Measurements from ENCODE around the gene STK31. TPM values are rescaled to one million over a fixed set of nuclear protein-coding genes. Genes with fewer than 3 reads are reported as not detected.
"Not testable (repeated sequence)": the region's sequence is repeated elsewhere in the genome, so short reads cannot be mapped to it uniquely, and the experiment has no call there.

Gene STK31
- total RNA-seq, 2 donors from 2014 or later = 0.26 to 0.80 TPM

DNA sequence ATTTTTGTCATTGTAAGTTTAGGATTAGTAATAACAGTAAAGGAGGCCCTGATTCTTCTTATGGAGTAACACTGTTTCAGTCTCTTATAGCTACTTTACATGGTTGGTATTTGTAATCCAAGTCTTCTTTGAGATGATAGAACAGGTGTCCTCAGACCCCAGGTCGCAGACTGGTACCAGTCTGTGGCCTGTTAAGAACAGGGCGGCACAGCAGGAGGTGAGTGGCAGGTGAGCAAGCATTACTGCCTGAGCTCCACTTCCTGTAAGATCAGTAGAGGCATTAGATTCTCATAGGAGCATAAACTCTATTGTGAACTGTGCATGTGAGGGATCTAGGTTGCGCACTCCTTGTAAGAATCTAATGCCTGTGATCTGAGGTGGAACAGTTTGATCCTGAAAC, 77.3 kb downstream of the STK31 start:
- DNase-seq (no peak), ATAC-seq (no peak)
- no peaks in the 10 kb centered on the region for H3K27me3 Mint-ChIP-seq
- H3K36me3 Mint-ChIP-seq (ENCODE audit: low read depth) = no peaks in the 10 kb centered on the region
- no peak overlapping the region for H3K27ac Mint-ChIP-seq
- H3K4me1 Mint-ChIP-seq = no peaks in the 10 kb centered on the region
- H3K9me3 ChIP-seq (ENCODE audit: control insufficient read depth, low read length, poor library complexity, severe bottlenecking) = no peaks in the 10 kb centered on the region
- H3K4me3 Mint-ChIP-seq = no peak overlapping the region

DNA sequence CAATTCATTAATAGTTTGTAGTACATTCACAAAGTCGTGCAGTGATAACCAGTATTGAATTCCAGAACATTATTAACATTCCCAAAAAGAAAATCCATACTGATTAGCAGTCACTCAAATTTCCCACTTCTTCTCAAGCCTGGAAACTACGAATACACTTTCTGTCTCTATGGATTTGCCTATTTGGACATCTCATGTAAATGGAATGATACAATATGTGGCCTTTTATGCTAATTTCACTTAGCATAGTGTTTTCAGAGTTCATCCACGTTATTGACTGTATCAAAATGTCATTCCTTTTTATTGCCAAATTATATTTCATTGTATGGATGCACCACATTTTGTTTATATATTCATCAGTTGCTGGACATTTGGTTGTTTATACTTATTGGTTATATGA, 78.8 kb downstream of the STK31 start:
- ATAC-seq (no peak), DNase-seq (no peak)
- H3K4me3 Mint-ChIP-seq = no peak overlapping the region
- no peaks in the 10 kb centered on the region for H3K9me3 ChIP-seq (ENCODE audit: control insufficient read depth, low read length, poor library complexity, severe bottlenecking)
- H3K27ac Mint-ChIP-seq = no peak overlapping the region
- no peaks in the 10 kb centered on the region for H3K4me1 Mint-ChIP-seq
- H3K27me3 Mint-ChIP-seq = no peaks in the 10 kb centered on the region
- no peaks in the 10 kb centered on the region for H3K36me3 Mint-ChIP-seq (ENCODE audit: low read depth)

DNA sequence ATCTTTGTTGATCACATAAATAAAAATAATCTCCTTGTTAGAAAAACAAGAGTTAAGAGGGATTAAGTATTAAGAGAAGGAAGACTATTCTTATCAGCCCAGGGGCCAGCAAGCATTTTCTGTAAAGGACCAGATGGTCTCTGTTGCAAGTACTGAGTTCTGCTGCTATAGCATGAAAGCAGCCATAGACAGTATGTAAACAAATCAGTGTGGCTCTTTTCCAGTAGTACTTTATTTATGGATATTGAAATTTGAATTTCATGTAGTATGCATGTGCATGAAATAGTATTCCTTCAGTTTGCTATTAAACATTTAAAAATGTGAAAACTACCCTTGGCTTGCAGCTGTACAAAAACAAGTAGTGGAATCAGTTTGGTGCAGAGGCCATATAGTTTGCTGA, 81.7 kb downstream of the STK31 start:
- Mint-ChIP-seq H3K4me3 (no peak overlapping the region), H3K27me3 (no peaks in the 10 kb centered on the region)
- no peak for ATAC-seq

DNA sequence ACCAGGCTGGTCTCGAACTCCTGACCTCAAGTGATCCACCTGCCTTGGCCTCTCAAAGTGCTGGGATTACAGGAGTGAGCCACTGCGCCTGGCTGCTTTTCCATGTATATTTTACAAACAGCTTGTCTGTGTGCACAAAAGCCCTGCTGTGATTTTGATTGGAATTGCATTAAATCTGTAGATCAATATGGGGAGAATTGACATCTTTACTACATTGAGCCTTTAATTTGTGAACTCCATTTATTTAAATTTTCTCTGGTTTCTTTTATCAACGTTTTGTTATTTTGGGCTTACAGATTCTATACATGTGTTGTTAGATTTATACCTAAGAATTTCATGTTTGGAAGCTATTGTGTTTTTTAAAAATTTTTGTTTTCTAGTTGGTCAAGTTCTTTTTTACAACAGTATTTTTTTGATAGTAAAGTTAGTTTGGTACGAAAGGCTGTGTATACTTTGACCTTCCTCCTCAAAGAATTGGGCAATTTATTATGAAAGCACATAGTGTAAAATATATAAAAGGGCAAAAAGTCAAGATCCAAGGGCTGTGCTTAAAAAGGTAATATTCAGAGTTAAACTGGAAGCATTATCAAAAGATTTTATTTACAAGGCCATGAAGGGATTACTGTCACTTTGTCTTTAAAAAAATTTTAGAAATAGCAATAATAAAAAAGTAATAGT, 92.8 kb downstream of the STK31 start:
- no peaks in the 10 kb centered on the region for H3K27me3 Mint-ChIP-seq
- H3K9me3 ChIP-seq (ENCODE audit: control insufficient read depth, low read length, poor library complexity, severe bottlenecking) = no peaks in the 10 kb centered on the region
- H3K4me1 Mint-ChIP-seq = no peaks in the 10 kb centered on the region
- ATAC-seq (no peak), DNase-seq (no peak)
- H3K36me3 Mint-ChIP-seq (ENCODE audit: low read depth) = no peaks in the 10 kb centered on the region
- no peak overlapping the region for H3K27ac Mint-ChIP-seq
- no peak overlapping the region for H3K4me3 Mint-ChIP-seq

More for the DNA sequence above, 81.7 kb downstream of the STK31 start:
- no peak for DNase-seq
- no peaks in the 10 kb centered on the region for H3K9me3 ChIP-seq (ENCODE audit: control insufficient read depth, low read length, poor library complexity, severe bottlenecking)
- no peaks in the 10 kb centered on the region for H3K4me1 Mint-ChIP-seq
- no peak overlapping the region for H3K27ac Mint-ChIP-seq
- H3K36me3 Mint-ChIP-seq (ENCODE audit: low read depth) = no peaks in the 10 kb centered on the region

DNA sequence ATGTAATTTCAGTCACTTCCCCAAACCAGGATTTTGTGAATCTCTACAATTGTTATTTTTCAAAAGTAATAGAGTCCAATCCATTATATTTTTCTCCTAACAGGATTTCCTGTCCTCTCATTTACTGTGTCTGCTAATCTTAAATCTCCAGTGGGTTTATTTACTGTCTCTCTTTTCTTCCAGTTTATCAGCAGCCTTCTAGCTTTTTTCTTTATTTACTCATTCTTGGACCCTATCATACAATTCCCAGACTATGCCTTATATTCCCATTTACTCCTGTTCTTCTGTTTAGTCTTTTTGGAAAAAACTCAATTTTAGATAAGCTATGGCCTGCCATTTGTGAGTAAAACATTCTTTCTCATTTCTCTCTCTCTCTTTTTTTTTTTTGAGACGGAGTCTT, 94.7 kb downstream of the STK31 start:
- Mint-ChIP-seq H3K36me3 (ENCODE audit: low read depth) (no peaks in the 10 kb centered on the region), H3K27me3 (no peaks in the 10 kb centered on the region), H3K4me1 (no peaks in the 10 kb centered on the region), H3K4me3 (peak overlapping the region; percentile 2), H3K27ac (no peak overlapping the region)
- no peak for ATAC-seq
- no peaks in the 10 kb centered on the region for H3K9me3 ChIP-seq (ENCODE audit: control insufficient read depth, low read length, poor library complexity, severe bottlenecking)
- no peak for DNase-seq

DNA sequence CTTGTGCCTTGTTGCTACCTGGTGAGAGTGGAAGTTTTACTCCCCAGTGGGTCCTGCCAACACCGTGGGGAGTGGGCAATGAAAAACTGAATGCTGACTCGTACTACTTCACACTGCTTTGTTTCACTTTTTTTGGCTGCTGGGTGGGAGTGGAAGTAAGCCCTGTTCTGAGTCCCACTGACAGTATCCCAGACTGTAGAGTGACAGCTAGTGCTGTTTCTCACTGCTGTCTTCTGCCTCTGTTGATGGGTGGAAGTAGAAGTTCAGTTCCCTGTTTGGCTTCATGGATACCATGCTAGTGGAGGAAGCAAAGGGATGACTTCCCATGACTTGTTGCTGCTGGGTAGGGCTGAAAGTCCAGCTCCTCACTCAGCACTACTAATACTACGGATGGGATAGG, 98.4 kb downstream of the STK31 start:
- ATAC-seq (no peak), DNase-seq (no peak)
- no peaks in the 10 kb centered on the region for H3K27me3 Mint-ChIP-seq
- no peaks in the 10 kb centered on the region for H3K36me3 Mint-ChIP-seq (ENCODE audit: low read depth)
- H3K4me3 Mint-ChIP-seq = no peak overlapping the region
- H3K4me1 Mint-ChIP-seq = no peaks in the 10 kb centered on the region
- no peak overlapping the region for H3K27ac Mint-ChIP-seq
- H3K9me3 ChIP-seq (ENCODE audit: control insufficient read depth, low read length, poor library complexity, severe bottlenecking) = no peaks in the 10 kb centered on the region

DNA sequence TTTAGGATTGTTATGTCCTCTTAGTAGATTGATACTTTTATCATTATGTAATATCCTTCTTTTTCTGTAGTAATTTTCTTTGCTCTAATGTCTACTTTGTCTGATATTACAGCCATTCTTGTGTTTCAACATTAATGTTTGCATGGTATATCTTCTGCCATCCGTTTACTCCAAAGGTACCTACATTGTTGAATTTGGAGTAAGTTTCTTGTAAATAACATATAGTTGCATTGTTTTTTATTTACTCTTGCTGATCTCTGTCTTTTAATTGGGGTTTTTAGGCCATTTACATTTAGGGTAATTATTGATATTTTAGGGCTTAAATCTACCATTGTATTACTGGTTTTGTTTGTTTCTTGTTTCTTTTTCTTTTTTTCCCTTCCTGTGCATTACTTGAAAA, 100.1 kb downstream of the STK31 start:
- Mint-ChIP-seq H3K4me3 (no peak overlapping the region), H3K27ac (no peak overlapping the region), H3K36me3 (ENCODE audit: low read depth) (no peaks in the 10 kb centered on the region), H3K4me1 (no peaks in the 10 kb centered on the region), H3K27me3 (no peaks in the 10 kb centered on the region)
- no peaks in the 10 kb centered on the region for H3K9me3 ChIP-seq (ENCODE audit: control insufficient read depth, low read length, poor library complexity, severe bottlenecking)
- ATAC-seq (no peak), DNase-seq (no peak)

DNA sequence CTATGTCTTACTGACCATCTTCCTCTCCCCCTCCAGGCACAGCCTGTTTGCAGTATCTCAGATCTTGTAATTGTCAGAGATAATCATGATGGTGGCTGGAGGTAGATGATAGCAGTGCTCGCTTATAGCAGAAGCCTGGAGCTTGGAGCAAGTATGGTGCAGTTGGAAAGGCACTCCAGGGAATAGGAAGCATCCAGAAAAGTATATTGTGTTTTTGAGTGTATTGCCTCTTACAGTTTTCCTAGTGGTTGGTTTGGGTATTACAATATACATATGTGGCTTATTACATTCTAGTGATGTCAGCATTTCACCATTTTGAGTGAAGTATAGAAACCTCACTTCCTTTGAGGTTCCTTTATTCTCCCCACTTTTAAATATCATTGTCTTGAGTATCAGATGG, 101.5 kb downstream of the STK31 start:
- Mint-ChIP-seq H3K27ac (no peak overlapping the region), H3K27me3 (no peaks in the 10 kb centered on the region), H3K4me1 (no peaks in the 10 kb centered on the region), H3K36me3 (ENCODE audit: low read depth) (no peaks in the 10 kb centered on the region), H3K4me3 (no peak overlapping the region)
- no peak for ATAC-seq
- DNase-seq = no peak
- H3K9me3 ChIP-seq (ENCODE audit: control insufficient read depth, low read length, poor library complexity, severe bottlenecking) = no peaks in the 10 kb centered on the region

DNA sequence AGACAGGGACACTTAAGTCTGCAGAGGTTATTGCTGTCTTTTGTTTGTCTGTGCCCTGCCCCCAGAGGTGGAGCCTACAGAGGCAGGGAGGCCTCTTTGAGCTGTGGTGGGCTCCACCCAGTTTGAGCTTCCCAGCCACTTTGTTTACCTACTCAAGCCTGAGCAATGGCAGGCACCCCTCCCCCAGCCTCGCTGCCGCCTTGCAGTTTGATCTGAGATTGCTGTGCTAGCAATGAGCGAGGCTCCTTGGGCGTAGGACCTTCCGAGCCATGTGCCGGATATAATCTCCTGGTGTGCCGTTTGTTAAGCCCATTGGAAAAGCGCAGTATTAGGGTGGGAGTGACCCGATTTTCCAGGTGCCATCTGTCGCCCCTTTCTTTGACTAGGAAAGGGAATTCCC, 118.1 kb downstream of the STK31 start:
- H3K4me1 Mint-ChIP-seq = not testable (repeated sequence)

DNA sequence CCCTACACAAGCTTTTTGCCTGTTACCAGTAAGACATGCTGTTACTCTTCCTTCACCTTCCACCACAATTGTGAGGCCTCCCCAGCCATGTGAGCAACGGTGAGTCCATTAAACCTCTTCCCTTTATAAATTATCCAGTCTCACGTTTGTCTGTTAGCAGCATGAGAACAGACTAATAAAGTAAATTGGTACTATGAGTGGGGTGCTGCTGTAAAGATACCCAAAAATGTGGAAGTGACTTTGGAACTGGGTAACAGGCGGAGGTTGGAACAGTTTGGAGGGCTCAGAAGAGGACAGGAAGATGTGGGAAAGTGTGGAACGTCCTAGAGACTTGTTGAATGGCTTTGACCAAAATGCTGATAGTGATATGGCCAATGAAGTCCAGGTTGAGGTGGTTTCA, 122.7 kb downstream of the STK31 start:
- ATAC-seq = not testable (repeated sequence)

More for the DNA sequence above, 118.1 kb downstream of the STK31 start:
- not testable (repeated sequence) for H3K4me3 Mint-ChIP-seq; H3K9me3 ChIP-seq (ENCODE audit: control insufficient read depth, low read length, poor library complexity, severe bottlenecking); H3K27ac Mint-ChIP-seq; H3K36me3 Mint-ChIP-seq (ENCODE audit: low read depth); ATAC-seq; DNase-seq; H3K27me3 Mint-ChIP-seq

DNA sequence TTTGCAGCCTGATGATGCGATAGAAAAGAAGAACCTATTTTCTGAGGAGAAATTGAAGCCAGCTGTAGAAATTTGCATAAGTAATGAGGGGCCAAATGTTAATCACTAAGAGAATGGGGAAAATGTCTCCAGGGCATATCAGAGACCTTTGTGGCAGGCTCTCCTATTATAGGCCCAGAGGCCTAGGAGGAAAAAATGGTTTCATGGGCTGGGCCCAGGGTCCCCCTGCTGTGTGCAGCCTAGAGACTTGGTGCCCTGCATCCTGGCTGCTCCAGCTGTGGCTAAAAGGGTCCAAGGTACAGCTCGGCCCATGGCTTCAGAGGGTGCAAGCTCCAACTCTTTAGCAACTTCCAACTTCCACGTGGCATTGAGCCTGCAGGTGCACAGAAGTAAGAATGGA, 123.4 kb downstream of the STK31 start:
- DNase-seq (no peak), ATAC-seq (no peak)
- Mint-ChIP-seq H3K4me1 (no peaks in the 10 kb centered on the region), H3K27ac (no peak overlapping the region), H3K4me3 (no peak overlapping the region), H3K36me3 (ENCODE audit: low read depth) (peaks cover 3% of the 10 kb centered on the region), H3K27me3 (no peaks in the 10 kb centered on the region)
- H3K9me3 ChIP-seq (ENCODE audit: control insufficient read depth, low read length, poor library complexity, severe bottlenecking) = no peaks in the 10 kb centered on the region

More for the DNA sequence above, 122.7 kb downstream of the STK31 start:
- DNase-seq; H3K9me3 ChIP-seq (ENCODE audit: control insufficient read depth, low read length, poor library complexity, severe bottlenecking); H3K4me3 Mint-ChIP-seq; H3K27ac Mint-ChIP-seq; H3K4me1 Mint-ChIP-seq; H3K27me3 Mint-ChIP-seq; H3K36me3 Mint-ChIP-seq (ENCODE audit: low read depth): not testable (repeated sequence)

DNA sequence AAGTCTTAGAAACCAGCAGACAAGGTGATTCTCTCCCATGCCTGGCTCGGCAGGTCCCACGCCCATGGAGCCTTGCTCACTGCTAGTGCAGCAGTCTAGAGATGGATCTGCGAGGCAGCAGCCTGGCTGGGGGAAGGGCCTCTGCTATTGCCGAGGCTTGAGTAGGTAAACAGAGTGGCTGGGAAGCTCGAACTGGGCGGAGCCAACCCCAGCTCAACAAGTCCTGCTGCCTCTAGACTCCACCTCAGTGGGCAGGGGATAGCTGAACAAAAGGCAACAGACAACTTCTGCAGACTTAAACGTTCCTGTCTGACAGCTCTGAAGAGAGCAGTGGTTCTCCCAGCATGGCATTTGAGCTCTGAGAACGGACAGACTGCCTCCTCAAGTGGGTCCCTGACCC, 134.8 kb downstream of the STK31 start:
- H3K27me3 Mint-ChIP-seq; DNase-seq; H3K4me3 Mint-ChIP-seq; H3K27ac Mint-ChIP-seq; H3K36me3 Mint-ChIP-seq (ENCODE audit: low read depth); H3K4me1 Mint-ChIP-seq; ATAC-seq; H3K9me3 ChIP-seq (ENCODE audit: control insufficient read depth, low read length, poor library complexity, severe bottlenecking): not testable (repeated sequence)

DNA sequence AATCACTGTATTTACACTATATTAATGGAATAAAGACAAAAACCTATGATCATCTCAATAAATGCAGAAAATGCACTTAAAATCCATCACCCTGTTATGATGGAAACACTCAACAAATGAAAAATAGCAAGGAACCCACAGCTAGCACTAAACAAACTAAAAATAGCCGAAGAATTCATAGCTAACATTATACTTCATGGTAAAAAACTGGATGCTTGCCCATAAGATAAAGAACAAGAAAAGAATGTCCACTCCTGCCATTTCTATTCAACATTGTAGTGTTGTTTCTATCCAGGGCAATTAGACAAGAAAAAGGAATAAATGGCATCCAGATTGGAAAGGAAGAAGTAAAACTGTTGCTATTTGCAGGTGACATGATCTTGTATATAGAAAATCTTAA, 142.1 kb downstream of the STK31 start:
- no peak for ATAC-seq
- no peaks in the 10 kb centered on the region for H3K9me3 ChIP-seq (ENCODE audit: control insufficient read depth, low read length, poor library complexity, severe bottlenecking)
- Mint-ChIP-seq H3K4me1 (no peaks in the 10 kb centered on the region), H3K36me3 (ENCODE audit: low read depth) (no peaks in the 10 kb centered on the region), H3K4me3 (no peak overlapping the region), H3K27ac (no peak overlapping the region), H3K27me3 (no peaks in the 10 kb centered on the region)
- no peak for DNase-seq

DNA sequence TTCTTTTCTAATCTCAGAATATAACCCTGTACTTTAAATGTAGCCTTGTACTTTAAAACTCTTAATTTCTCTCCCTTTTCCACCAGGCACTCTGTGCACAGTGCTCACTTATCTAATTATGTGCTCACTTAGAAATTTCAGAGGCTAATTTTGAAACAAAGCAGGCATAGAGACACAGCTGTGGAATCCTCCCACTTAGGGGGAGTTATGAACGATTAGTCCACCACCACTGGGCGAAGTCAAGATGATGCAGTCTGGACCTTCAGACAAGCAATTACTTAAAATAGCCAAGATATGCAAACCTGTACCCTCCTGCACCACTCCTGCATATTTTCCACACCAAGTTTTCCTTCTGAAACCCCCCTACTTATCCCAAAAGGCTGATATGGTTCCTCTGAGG, 143.0 kb downstream of the STK31 start:
- H3K36me3 Mint-ChIP-seq (ENCODE audit: low read depth) = no peaks in the 10 kb centered on the region

More for the DNA sequence above, 143.0 kb downstream of the STK31 start:
- DNase-seq = no peak
- Mint-ChIP-seq H3K4me3 (no peak overlapping the region), H3K27me3 (no peaks in the 10 kb centered on the region), H3K4me1 (no peaks in the 10 kb centered on the region), H3K27ac (no peak overlapping the region)
- no peak for ATAC-seq
- H3K9me3 ChIP-seq (ENCODE audit: control insufficient read depth, low read length, poor library complexity, severe bottlenecking) = no peaks in the 10 kb centered on the region

Measured in T-helper 17 cell (primary cell).